CD4-positive, alpha-beta T cell treated with Interleukin-10 for 1 hour (primary cell): ENCODE measurements around the gene SNX13.
A peak's percentile ranks its signal among the peaks of the same experiment; 100 is the strongest.

Experiments used
- DNase-seq: peaks from one replicate; pipeline ENCODE4 v3.0.0-alpha.2; 2020

The SNX13 gene, protein sequence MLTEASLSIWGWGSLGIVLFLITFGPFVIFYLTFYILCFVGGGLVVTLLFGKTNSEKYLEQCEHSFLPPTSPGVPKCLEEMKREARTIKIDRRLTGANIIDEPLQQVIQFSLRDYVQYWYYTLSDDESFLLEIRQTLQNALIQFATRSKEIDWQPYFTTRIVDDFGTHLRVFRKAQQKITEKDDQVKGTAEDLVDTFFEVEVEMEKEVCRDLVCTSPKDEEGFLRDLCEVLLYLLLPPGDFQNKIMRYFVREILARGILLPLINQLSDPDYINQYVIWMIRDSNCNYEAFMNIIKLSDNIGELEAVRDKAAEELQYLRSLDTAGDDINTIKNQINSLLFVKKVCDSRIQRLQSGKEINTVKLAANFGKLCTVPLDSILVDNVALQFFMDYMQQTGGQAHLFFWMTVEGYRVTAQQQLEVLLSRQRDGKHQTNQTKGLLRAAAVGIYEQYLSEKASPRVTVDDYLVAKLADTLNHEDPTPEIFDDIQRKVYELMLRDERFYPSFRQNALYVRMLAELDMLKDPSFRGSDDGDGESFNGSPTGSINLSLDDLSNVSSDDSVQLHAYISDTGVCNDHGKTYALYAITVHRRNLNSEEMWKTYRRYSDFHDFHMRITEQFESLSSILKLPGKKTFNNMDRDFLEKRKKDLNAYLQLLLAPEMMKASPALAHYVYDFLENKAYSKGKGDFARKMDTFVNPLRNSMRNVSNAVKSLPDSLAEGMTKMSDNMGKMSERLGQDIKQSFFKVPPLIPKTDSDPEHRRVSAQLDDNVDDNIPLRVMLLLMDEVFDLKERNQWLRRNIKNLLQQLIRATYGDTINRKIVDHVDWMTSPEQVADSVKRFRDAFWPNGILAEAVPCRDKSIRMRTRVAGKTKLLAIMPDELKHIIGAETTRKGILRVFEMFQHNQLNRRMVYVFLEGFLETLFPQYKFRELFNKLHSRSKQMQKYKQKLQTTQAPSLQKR

DNA sequence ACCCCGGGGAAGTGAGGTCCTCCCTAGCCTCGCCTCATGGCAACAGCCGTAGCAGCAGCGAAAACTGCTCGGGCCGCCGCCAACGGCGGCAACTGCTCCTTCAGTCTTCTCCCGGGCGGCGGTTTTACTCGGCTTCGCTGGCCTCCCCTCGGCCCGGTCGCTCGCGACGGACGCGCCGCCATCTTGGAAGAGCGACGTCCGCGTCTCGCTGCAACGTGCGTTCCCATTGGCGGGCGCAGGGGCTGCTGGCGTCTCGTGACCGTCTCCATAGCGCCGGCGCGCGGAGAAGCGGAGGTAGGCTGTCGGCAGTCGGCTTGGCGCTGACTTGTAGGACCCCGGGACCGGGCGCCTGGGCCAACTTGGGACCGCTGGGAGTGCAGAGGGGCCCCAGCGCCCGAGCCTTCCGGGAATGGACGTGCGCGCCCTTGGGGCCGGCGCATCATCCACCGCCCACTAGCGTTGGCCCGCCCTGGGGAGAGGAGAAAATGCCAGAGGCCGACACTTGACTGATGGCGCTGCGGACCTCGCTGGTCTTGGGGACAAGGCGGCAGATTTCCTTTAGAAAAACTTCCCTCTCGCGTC lies at the start of gene SNX13:
Gene SNX13, minus strand, starts transcription at position 193 of the 582 bp plus-strand sequence. CDS start 199 bp downstream, outside the sequence.
- peak; percentile 90 for DNase-seq

DNA sequence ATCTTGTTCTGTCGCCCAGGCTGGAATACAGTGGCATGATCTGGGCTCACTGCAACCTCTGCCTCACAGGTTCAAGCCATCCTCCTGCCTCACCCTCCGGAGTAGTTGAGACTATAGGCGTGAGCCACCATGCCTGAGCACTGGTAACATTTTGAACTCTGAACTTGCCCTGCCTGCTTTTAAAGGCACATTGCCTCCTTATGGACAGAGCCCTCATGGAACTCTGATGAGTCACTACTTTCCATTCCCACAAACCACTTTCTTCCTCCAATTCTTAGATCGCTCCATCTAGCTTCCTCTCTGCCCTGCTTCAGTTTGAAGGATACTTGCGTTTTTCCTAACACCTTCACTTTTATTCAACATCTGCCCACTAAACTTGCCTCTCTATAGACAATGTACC lies 49.3 kb upstream of the SNX13 start:
- DNase-seq, result no peak

DNA sequence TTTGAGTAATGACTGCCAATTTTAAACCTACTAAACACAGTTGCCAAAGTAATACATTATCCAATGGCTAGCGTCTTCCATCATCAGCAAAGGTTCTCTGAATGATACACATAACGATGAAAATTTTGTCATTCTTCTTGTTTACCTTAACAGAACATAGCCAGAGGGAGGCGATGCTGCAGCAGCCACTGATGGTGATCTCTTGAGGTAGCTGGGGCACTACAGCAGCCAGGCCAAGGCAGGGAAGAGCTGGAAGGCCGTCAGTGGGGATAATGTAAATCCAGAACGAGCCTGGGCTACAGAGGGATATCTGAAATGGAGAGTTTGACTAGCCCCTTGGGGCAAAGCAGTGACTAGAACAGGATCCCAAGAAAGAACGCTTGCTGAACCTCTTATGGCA lies 48.6 kb upstream of the SNX13 start:
- no peak for DNase-seq

DNA sequence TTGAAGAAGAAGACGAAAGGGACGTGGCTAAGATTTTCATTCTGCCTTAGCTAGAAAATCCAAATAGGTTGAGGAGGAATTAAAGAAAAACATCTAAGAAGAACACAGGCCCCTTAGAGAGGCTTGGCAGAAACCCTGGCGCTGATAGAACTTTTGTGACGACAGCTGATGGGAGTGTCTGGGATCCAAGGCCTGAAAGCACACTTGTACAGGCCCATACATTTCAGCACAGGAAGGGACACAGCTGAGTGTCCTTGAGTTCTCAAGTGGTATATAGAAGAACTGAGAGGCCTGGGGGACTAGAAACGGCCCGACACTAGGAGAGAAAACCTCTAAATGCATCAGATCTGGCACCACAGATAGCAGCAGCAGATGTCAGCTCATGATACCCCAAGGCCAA lies 47.8 kb upstream of the SNX13 start:
- no peak for DNase-seq

DNA sequence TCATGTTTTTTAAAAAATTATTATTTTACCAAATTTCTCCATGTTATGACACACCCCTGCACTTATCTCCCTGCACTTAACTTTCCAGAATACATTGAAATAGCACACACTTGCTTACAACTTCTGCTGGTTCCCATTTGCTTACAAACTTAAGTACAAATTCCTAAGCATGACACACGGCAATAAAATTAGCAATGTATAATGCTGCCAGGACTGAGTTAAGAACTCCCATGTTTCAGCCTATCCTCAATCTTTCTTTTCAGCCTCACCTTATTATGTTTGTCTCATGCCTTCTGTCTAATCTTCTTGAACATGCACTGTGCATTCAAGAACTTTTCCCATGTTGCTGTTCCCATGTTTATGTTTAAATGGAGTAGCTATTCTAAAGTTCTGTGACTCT lies 46.6 kb upstream of the SNX13 start:
- DNase-seq, result no peak

DNA sequence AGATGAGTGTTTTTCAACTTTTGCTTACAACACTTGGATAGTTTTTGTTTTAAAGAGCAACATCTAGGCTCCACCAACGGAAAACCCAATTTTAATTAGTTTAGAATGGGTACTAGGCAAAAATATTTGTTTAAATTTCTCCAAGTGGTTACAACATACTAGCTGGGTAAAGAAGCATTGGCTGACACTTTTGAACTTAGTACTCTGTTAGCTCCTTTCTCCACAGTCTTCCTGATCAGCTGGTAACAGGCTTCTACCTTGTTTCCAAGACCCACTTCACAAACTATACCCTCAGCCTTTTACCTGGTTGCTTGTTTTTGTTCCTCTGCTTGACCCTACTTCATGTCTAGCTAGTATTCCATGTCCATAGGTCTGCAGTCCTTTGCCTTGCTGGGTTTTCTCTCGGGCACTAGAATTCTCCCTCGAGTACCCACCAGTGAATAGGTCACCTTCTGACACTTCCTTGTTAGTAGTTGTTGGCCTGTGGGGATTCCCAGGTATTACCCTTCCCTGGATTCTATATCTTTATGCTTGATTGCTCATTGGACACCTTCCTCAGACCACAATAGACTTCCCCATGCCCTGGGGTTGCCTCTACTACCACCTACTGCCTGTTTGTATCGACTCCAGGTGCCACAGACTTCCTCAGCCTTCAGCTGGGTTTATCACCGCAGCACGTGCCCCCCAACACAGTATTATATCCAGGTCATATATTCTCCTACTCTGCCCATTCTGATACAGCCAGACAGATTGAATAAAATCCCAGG lies 45.4 kb upstream of the SNX13 start:
- DNase-seq, result no peak

DNA sequence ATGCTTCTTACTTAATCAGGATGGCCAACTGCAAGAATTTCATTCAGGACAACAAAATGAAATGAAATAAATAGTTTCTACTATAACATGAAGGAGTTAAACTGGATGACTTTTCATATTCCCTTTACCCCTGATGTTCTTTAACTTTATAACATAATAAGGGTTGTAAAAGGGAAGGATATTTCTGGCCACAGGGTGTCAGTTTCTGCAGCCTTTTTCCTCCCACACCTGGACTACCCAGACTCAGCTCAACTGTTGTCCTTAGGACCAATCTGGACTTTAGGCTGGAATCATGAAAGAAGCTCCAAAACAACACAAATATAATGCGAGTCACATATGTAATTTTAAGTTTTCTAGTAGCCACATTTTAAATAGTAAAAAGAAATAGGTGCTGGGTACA lies 44.0 kb upstream of the SNX13 start:
- DNase-seq, result no peak

DNA sequence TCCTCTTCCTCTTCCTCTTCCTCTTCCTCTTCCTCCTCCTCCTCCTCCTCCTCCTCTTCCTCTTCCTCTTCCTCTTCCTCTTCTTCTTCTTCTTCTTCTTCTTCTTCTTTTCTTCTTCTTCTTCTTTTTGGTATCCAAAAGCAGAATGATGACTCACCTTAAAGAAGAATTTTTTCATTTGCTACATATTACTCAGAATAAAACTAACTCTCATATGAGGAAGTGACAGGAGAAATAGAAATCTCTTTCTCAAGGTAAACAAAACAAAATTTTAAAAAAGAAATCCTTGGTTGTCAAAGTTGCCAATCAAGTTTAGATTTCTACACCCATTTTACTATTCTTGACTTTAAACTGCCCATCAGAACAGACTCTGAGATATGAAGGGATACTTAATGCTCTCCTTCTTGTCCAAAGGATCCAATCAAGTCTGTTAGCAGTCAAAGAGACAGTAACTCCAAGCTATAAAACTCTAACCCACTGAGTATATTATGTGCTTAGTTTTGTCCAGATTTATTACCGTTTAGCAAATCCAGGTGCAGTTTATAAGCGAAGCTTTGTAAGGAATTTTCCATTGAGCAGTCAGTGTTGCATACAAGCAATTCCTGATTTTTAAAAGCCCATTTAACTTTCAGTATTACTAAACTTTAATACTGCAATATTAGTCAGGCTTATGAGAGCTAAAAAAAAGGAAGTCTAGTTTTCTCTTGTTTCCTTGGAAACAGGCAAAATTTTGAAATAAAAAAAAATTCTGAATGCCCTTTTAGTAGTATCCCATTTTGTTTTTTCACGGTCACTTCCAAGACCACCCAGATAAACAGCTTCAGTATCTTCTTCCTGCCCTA lies 43.1 kb upstream of the SNX13 start:
- DNase-seq, result no peak

DNA sequence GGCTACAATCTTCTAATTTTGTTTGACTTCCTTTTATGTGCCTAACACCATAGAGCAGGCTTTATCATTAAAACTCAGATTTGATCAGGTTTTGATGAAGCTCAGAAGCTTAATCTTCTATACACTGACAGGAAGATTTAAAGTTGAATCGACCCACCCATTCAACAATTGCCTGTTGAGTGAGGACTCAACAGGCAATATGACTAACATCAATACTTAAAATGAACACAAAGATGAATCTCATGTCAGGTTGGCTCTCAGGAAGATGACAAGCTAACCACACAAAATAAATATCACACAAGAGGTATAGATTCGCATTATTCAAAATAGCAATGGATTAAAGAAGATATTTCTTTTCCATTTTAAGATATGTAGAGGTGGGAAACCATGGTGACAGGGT lies 36.7 kb upstream of the SNX13 start:
- no peak for DNase-seq

DNA sequence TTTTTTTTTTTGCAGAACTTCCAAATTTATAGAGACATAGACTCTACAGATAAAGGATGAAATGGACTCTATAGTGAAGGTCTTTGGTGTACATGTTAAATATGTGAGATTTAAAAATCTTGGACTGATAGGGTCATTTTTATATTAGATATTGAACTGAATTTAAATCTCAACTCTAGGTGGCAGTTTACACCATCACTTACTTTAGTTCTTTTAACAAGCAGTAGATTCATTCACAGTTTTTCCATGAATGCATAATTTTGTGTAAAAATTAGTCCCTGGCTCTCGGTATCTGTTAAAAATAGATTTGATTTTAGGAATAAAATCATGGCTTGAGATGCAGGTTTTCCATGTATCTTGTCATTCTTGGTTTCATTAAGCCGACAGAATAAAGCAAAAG lies 31.1 kb upstream of the SNX13 start:
- DNase-seq, result no peak

DNA sequence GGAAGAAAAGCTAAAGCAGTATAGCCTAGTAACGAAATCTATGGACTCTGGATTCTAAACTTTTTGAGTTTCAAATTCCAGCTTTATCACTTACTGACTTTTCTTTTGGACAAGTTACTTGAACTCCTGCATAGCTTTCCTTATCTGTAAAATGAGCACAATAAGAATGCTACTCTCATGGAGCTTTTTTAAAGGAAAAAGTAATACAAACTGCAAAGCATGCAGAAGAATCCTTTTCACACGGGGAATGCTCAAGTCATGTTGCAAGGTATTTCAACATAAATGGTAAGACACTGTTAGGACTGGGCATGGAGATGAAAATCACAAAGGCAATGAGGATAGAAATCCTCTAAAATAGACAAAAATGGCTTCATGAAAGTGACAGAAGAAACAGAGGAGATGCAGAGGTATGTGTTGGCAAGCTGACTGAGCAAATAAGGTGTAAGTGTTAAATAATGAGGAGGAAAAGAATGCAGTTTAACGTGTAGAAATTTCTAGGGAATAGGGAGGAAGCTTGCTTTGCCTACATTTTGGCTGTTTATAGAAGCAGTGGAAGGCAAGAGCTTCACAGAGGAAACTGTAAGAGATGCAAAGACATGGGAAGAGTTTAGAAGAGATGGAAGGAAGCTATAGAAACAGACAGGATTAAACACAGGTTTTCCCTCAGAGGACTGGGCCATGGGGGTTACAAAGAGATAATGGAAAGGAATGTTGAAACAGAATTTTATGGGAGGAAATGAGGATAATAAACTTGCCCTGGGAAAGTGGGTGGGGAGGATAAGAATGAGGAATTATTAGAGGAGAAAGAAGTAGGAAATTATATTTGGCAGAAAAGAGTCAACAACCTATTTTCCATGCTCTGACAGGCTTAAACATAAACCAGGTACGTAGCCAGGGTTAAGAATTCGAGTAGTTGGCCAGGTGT lies 28.8 kb upstream of the SNX13 start:
- DNase-seq, result no peak

DNA sequence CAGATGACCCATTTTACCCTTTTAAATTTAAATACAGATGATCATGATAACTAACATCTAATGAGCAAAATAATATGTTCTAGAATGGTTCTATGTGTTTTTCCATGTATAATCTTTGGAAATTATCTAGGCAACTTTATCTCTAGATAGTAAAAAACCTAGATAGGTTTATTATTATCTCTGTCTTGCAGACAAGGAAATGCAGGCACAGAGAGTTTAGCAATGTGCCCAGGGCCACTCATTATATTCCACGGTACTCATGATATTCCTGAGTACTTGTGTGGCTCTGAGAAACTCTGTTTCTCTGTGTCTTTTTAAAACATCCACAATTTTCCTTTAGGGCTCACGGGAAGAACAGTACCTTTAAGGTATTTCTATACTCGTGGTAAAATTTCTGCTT lies 26.4 kb upstream of the SNX13 start:
- no peak for DNase-seq

DNA sequence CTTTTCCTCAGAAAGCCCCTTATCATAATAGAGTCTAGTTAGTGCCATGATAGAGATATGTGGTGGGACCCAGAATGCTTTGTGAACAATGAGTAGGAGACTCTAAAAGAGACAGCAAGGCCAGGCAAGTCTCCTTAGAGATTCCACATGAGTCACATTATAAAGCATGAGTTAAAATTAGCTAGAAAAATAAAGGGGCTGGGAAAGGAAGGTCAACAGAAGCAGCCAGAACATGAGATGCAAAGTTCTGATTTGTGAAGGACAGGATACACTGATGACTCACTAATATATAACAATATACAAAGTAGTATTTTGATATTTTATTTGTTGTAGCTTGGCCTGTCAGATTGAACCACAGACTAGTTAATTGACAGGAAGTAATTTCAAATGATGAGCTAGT lies 25.3 kb upstream of the SNX13 start:
- DNase-seq, result no peak

DNA sequence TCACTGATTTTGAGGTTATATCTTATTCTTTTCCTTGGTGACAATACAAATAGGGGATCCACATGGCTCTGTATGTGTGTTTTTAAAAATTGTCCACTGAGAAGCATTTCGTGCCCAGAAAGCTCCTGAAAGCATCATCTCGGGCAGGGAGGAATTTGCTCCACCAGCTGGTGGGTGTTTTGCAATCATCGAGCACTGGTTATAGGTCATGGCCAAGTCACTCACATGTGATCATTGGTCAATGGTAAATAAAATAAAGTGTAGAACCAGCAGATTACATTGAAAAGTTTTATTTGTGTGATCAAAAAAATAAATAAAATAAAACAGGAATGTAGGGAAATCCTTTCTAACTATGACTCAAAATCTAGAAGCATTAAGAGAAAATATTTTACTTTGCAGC lies 23.0 kb upstream of the SNX13 start:
- no peak for DNase-seq

DNA sequence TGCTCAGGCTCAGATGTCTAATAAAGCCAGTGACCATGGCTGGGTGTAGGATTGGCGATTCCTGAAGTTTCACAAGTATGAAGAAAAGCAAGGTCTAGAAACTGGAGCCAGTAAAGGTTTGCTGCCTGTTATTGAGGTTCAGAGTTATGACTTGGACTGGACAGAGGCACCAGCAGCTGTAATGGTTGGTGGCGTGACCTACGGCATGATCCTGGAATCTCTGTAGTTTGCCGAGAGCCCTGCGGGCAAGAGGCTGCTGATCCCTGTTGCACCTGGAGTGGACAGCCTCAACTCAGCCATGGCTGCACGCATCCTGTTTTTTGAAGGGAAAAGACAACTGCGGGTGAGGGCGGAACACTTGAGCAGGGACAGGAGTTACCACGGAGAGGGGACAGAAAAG lies 22.4 kb upstream of the SNX13 start:
- no peak for DNase-seq

DNA sequence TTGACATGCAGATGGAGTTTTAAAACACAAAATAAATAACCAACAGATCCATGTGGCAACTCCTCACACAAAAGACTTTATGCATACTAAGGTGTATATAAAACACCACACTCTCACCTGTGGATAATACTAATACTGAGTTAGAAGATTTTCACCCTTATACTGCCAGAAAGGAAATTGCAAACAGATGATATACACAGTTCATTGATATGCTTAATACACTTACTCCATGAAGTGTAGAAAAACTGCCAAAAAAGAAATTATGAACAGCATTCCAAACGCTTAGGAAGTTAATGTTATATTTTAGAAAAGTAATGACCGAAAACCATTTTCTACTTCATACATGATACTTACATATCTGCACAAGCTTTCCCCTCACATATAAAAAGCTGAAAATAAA lies 17.6 kb upstream of the SNX13 start:
- DNase-seq, result no peak

DNA sequence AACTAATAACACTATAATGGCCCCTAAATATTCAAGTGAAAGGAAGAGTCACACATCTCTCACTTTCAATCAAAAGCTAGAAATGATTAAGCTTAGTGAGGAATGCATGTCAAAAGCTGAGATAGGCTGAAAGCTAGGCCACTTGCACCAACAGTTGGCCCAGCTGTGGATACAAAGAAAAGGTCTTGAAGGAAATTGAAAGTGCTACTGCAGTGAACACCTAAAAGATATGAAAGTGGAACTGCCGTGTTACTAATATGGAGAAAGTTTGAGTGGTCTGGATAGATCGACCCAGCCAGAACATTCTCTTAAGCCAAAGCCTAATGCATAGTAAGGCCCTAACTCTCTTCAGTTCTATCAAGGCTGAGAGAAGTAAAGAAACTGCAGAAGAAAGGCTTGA lies 12.1 kb upstream of the SNX13 start:
- no peak for DNase-seq

DNA sequence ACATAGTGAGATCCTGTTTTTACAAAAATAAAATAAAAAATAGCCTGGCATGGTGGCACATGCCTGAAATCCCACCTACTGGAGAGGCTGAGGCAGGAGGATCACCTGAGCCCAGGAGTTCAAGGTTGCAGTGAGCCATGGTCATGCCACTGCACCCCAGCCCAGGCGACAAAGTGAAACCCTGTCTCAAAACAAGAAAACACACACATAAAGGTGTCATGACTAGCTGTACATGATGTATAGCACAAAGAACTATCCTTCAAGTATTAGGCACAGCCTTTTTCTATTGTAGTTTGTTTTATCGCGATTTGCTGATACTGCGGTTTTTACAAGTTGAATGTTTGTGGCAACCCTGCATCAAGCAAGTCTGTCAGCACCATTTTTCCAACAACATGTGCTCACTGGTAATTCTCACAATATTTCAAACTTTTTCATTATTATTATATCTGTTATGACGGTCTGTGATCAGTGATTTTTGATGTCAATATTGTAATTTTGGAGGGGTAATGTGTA lies 11.5 kb upstream of the SNX13 start:
- no peak for DNase-seq

DNA sequence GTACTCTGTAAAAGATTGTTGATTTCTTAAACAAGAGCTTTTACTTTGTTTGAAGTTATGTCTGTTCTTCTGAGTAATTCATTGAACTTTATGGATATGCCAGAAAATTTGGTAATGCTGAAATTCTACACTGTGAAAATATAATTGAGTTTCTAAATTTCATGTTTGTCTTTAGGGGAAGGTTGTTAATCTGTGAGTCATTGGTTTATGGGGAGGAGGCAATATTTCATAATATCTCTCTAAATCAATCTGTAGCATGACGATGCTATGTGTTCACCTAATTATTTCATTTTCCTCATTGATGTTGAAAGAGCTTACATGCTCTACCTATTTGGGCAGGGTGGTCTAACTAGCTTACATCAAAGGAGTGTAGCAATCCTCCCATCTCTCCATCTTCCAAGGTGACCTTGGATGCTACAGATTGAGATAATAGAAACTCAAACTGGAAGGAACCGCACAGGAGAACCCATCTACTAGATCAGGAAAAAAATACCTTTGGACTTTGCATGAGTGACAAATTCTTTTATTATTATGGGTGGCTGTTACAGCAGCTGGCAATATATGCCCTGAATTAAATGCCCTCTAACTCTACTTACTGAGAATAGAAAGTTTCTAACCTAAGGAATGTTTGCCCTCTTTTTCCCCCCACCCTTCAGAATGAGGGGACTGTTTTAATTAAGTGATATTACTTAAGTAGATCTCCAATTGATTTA lies 8.4 kb upstream of the SNX13 start:
- DNase-seq, result no peak

DNA sequence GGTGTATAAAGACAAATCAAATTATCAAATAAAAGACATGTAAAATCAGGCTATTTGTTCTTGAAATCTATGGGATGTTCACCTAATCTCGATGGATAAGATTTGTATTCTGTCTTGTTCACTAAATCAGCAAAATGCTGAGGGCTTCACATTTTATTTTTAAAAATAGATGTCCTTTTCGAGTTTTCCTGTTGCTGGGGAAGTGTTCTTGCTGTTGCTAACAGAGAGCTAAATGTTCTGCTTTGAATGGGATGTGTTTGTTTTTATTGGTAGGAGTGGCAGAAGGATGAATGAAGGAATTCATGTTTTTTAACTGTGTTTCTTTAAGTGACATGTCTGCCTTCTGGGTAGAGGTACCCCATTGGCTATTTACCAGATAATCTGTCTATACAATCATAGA lies 7.3 kb upstream of the SNX13 start:
- no peak for DNase-seq
